Measurements from ENCODE around the gene PI4KA. TPM values are rescaled to one million over a fixed set of nuclear protein-coding genes. Genes with fewer than 3 reads are reported as not detected.

Gene PI4KA
- polyA plus RNA-seq, 1 of the 3 experiments (the other 2 are of a cell fraction) = 30.0 TPM

DNA sequence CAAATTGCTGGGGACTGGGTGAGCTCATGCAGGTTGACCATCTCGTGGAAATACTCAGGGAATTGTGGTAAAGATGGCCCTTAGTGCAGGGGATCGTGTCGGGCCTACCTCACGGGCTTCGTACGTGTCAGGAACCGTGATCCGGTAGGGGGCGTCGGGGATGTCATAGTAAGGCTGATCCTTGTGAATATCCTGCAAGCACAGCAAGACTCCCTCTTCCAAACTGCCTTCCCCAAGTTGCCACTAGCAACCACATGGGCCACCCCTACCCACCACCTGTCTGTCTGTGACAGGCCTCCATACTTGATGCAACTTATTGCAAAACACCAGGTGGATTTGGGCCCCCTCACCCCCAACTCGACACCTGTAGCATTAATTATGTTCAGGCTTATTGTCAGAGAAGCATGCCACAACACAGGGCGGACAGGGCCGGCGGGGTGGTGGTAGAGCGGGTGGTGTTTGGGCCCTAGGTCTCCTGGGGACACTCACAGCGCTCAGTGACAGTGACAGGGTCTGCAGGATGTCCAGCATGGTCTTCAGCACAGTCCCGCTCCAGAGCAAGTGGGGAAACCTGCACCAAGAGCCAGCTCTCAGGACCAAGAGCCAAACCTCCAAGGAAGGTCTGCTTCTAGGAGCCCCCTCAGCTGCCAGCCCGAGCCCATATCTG, 107.3 kb downstream of the PI4KA start:
- no peak overlapping the region for H2AFZ ChIP-seq (ENCODE audit: low read depth)
- DNase-seq = no peak
- peaks cover 0 to 4% of the 10 kb centered on the region in 2 experiments; a peak in 1 of 4 replicates for H3K4me1 ChIP-seq (ENCODE audit: control insufficient read depth in 1 of 2, insufficient read depth in 2 of 2, low read depth in 1 of 2, low read length in 1 of 2)
- TF ChIP-seq FOSL2 (IDR thresholded peaks at IDR 0.05; ENCODE audit: borderline replicate concordance, low read depth) (no peak), POLR2AphosphoS5 (IDR thresholded peaks at IDR 0.05; ENCODE audit: low read depth, low read length) (no peak), JUND (IDR thresholded peaks at IDR 0.05) (no peak), RXRA (IDR thresholded peaks at IDR 0.05; ENCODE audit: borderline replicate concordance, low read depth) (no peak), SMC3 (IDR thresholded peaks at IDR 0.05; ENCODE audit: low read depth, low read length) (no peak), NFIC (IDR thresholded peaks at IDR 0.05; ENCODE audit: borderline replicate concordance) (no peak), SIN3A (IDR thresholded peaks at IDR 0.05; ENCODE audit: borderline replicate concordance, low read depth, low read length) (no peak), RAD21 (IDR thresholded peaks at IDR 0.05; ENCODE audit: low read length) (no peak), MXI1 (IDR thresholded peaks at IDR 0.05; ENCODE audit: low read depth, low read length) (no peak), RCOR1 (IDR thresholded peaks at IDR 0.05; ENCODE audit: low read length) (no peak), FOXJ3 (CRISPR knock-in tag; IDR thresholded peaks at IDR 0.05) (no peak)
- TF ChIP-seq, protein P1, sequence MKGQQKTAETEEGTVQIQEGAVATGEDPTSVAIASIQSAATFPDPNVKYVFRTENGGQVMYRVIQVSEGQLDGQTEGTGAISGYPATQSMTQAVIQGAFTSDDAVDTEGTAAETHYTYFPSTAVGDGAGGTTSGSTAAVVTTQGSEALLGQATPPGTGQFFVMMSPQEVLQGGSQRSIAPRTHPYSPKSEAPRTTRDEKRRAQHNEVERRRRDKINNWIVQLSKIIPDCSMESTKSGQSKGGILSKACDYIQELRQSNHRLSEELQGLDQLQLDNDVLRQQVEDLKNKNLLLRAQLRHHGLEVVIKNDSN (IDR thresholded peaks at IDR 0.05; ENCODE audit: borderline replicate concordance, low read depth) = no peak
- TF ChIP-seq, protein P2, sequence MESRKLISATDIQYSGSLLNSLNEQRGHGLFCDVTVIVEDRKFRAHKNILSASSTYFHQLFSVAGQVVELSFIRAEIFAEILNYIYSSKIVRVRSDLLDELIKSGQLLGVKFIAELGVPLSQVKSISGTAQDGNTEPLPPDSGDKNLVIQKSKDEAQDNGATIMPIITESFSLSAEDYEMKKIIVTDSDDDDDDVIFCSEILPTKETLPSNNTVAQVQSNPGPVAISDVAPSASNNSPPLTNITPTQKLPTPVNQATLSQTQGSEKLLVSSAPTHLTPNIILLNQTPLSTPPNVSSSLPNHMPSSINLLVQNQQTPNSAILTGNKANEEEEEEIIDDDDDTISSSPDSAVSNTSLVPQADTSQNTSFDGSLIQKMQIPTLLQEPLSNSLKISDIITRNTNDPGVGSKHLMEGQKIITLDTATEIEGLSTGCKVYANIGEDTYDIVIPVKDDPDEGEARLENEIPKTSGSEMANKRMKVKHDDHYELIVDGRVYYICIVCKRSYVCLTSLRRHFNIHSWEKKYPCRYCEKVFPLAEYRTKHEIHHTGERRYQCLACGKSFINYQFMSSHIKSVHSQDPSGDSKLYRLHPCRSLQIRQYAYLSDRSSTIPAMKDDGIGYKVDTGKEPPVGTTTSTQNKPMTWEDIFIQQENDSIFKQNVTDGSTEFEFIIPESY (IDR thresholded peaks at IDR 0.05; ENCODE audit: borderline replicate concordance, low read depth) = no peak
- TF ChIP-seq, protein P3, sequence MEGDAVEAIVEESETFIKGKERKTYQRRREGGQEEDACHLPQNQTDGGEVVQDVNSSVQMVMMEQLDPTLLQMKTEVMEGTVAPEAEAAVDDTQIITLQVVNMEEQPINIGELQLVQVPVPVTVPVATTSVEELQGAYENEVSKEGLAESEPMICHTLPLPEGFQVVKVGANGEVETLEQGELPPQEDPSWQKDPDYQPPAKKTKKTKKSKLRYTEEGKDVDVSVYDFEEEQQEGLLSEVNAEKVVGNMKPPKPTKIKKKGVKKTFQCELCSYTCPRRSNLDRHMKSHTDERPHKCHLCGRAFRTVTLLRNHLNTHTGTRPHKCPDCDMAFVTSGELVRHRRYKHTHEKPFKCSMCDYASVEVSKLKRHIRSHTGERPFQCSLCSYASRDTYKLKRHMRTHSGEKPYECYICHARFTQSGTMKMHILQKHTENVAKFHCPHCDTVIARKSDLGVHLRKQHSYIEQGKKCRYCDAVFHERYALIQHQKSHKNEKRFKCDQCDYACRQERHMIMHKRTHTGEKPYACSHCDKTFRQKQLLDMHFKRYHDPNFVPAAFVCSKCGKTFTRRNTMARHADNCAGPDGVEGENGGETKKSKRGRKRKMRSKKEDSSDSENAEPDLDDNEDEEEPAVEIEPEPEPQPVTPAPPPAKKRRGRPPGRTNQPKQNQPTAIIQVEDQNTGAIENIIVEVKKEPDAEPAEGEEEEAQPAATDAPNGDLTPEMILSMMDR (IDR thresholded peaks at IDR 0.05) = no peak
- TF ChIP-seq, protein P4, sequence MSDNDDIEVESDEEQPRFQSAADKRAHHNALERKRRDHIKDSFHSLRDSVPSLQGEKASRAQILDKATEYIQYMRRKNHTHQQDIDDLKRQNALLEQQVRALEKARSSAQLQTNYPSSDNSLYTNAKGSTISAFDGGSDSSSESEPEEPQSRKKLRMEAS (IDR thresholded peaks at IDR 0.05; ENCODE audit: low read depth) = no peak
- TF ChIP-seq, protein P5, sequence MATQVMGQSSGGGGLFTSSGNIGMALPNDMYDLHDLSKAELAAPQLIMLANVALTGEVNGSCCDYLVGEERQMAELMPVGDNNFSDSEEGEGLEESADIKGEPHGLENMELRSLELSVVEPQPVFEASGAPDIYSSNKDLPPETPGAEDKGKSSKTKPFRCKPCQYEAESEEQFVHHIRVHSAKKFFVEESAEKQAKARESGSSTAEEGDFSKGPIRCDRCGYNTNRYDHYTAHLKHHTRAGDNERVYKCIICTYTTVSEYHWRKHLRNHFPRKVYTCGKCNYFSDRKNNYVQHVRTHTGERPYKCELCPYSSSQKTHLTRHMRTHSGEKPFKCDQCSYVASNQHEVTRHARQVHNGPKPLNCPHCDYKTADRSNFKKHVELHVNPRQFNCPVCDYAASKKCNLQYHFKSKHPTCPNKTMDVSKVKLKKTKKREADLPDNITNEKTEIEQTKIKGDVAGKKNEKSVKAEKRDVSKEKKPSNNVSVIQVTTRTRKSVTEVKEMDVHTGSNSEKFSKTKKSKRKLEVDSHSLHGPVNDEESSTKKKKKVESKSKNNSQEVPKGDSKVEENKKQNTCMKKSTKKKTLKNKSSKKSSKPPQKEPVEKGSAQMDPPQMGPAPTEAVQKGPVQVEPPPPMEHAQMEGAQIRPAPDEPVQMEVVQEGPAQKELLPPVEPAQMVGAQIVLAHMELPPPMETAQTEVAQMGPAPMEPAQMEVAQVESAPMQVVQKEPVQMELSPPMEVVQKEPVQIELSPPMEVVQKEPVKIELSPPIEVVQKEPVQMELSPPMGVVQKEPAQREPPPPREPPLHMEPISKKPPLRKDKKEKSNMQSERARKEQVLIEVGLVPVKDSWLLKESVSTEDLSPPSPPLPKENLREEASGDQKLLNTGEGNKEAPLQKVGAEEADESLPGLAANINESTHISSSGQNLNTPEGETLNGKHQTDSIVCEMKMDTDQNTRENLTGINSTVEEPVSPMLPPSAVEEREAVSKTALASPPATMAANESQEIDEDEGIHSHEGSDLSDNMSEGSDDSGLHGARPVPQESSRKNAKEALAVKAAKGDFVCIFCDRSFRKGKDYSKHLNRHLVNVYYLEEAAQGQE (IDR thresholded peaks at IDR 0.05; ENCODE audit: low read depth, low read length) = no peak
- no peaks in the 10 kb centered on the region for H3K9me3 ChIP-seq
- no peaks in the 10 kb centered on the region for H3F3A ChIP-seq (replicated peaks; ENCODE audit: insufficient read depth)
- H3K9ac ChIP-seq = no peak overlapping the region
- H3K79me2 ChIP-seq (ENCODE audit: insufficient read depth) = no peaks in the 10 kb centered on the region
- POLR2A ChIA-PET = no interaction called here
- no peaks in the 10 kb centered on the region for H3K9me2 ChIP-seq
- no peak overlapping the region for H3K27ac ChIP-seq (ENCODE audit: low read depth in 2 of 2, low read length in 1 of 2)
- WGBS (ENCODE audit: low lambda C conversion rate) = 95% methylated on average over 9 of the region's 18 CpGs
- CTCF ChIA-PET = interaction anchor here (4.7 kb wide), 1 partner anchor 9 kb away, joined by 29 read pairs; no protein-coding TSS in a partner anchor
- H3K4me3 ChIP-seq (ENCODE audit: low read depth in 2 of 2, low read length in 1 of 2) = no peak overlapping the region
- H3K27me3 ChIP-seq (ENCODE audit: insufficient read depth) = no peaks in the 10 kb centered on the region
- no peaks in the 10 kb centered on the region; the same call in 1 of the 2 replicates for H4K20me1 ChIP-seq (ENCODE audit: insufficient read depth)
- H3K4me2 ChIP-seq = no peak overlapping the region
- H3K36me3 ChIP-seq (replicated peaks in 1 of 2; ENCODE audit: control insufficient read depth in 1 of 2, insufficient read depth in 2 of 2, low read length in 1 of 2) = peaks cover 5 to 35% of the 10 kb centered on the region in 2 experiments

All from SK-N-SH (cell line).